Measurements from ENCODE around the gene MCAM. TPM values are rescaled to one million over a fixed set of nuclear protein-coding genes. Genes with fewer than 3 reads are reported as not detected.

Gene MCAM
- total and polyA plus RNA-seq, 2 of the 8 experiments (the other 6 are each of a cell fraction or from before 2014, with no cell fraction given): 22.4 to 32.2 TPM

GRCh38 chr11:119332111-119332765, 15.3 kb upstream of the MCAM start:
- POLR2A ChIA-PET (ENCODE audit: partially characterized antibody): interaction anchor here (1.1 to 3.9 kb wide), 2 partner anchors 10 to 17 kb away, joined by 4 to 15 read pairs; no protein-coding TSS in a partner anchor
- Histone ChIP-seq H3K4me1 (replicated peaks in 1 of 4; ENCODE audit: control insufficient read depth in 3 of 4, insufficient read depth in 4 of 4, low read length in 3 of 4) (peaks cover 0 to 10% (median 8%) of the 10 kb centered on the region in 4 experiments; a peak in 6 of 7 replicates), H3K4me2 (ENCODE audit: insufficient read depth in 1 of 2, low read depth in 2 of 2, low read length in 2 of 2) (no peak overlapping the region)

More at GRCh38 chr11:119332111-119332765, 15.3 kb upstream of the MCAM start:
- H2BK12ac ChIP-seq (ENCODE audit: low read depth, low read length): peak overlapping the region; percentile 96; the same call in 1 of the 2 replicates
- no peak overlapping the region for H4K5ac ChIP-seq (ENCODE audit: insufficient read length, low read depth, low read length)
- H3K27me3 ChIP-seq (replicated peaks in 1 of 4; ENCODE audit: control insufficient read depth in 3 of 4, extremely low read depth in 1 of 4, insufficient read depth in 3 of 4, low read length in 3 of 4): no peaks in the 10 kb centered on the region
- H3K14ac ChIP-seq (ENCODE audit: insufficient read length): no peak overlapping the region
- no peak overlapping the region for H3K4me3 ChIP-seq (ENCODE audit: extremely low read depth in 1 of 4, insufficient read depth in 2 of 4, low read depth in 3 of 4, low read length in 4 of 4)
- no peak overlapping the region for H4K91ac ChIP-seq (replicated peaks; ENCODE audit: insufficient read length, low read length)
- no peak overlapping the region for H2BK20ac ChIP-seq (ENCODE audit: low read length)
- H3K23me2 ChIP-seq (ENCODE audit: low read depth, low read length): peaks cover 4% of the 10 kb centered on the region; the same call in 1 of the 2 replicates
- H2BK15ac ChIP-seq (ENCODE audit: low read length): no peak overlapping the region
- peaks cover 12% of the 10 kb centered on the region for H3K79me1 ChIP-seq (ENCODE audit: low read depth, low read length)
- no peak overlapping the region for H2BK5ac ChIP-seq (ENCODE audit: low read depth, low read length)
- DNase-seq (ENCODE audit: low read depth in 1 of 2, low spot score in 2 of 2) (no peak), FAIRE-seq (no peak)
- 77% methylated on average over 4 of the region's 4 CpGs; no CpG with 5 or more reads in 1 of the 2 experiments for WGBS, 2 experiments (ENCODE audit: extremely low coverage in 1 of 2, insufficient coverage in 1 of 2, insufficient read length in 1 of 2, insufficient replicate concordance in 2 of 2, low coverage in 1 of 2, low lambda C conversion rate in 2 of 2, missing lambda C conversion rate in 1 of 2)
- H3K27ac ChIP-seq (ENCODE audit: low read depth, low read length): no peak overlapping the region
- CTCF ChIA-PET (ENCODE audit: partially characterized antibody): interaction anchor here (1.0 to 20.0 kb wide), 4 partner anchors 11 to 49 kb away, joined by 3 to 415 read pairs (median 4); partner anchors contain the start of gene MCAM
- H3K18ac ChIP-seq (ENCODE audit: extremely low read depth, low read length): no peak overlapping the region
- no peak overlapping the region for H3K56ac ChIP-seq (replicated peaks; ENCODE audit: insufficient read length, low read depth, low read length)
- no peak overlapping the region for H2AK5ac ChIP-seq (ENCODE audit: low read depth, low read length)
- H2BK120ac ChIP-seq (replicated peaks; ENCODE audit: low read depth, low read length): no peak overlapping the region
- H3K9me3 ChIP-seq (ENCODE audit: insufficient read depth in 2 of 2, low read depth in 1 of 2, low read length in 1 of 2): no peaks in the 10 kb centered on the region
- H3K79me2 ChIP-seq (ENCODE audit: control insufficient read depth in 1 of 2, insufficient read depth in 2 of 2, low read length in 2 of 2): peaks cover 5 to 26% of the 10 kb centered on the region in 2 experiments; a peak in 3 of 4 replicates
- H4K20me1 ChIP-seq (replicated peaks in 1 of 2; ENCODE audit: control insufficient read depth in 1 of 2, insufficient read depth in 2 of 2, low read length in 2 of 2): peaks cover 0 to 7% of the 10 kb centered on the region in 2 experiments
- 0 out of 2 replicates have a peak overlapping the region, but pooled peaks have one; percentile 45 for H2AFZ ChIP-seq (ENCODE audit: low read length)
- TF ChIP-seq MAFK (IDR thresholded peaks at IDR 0.05; ENCODE audit: low read depth, low read length): no peak
- no peak for TF ChIP-seq SIRT6 (IDR thresholded peaks at IDR 0.05; ENCODE audit: low read length)
- no peak for TF ChIP-seq POLR2A (IDR thresholded peaks at IDR 0.05; ENCODE audit: control extremely low read depth in 1 of 2, low read depth in 2 of 2, low read length in 2 of 2)
- no peak for TF ChIP-seq ASH2L (IDR thresholded peaks at IDR 0.05; ENCODE audit: low read length)
- H3K9ac ChIP-seq (replicated peaks in 1 of 4; ENCODE audit: extremely low read depth in 1 of 4, low read depth in 3 of 4, low read length in 3 of 4): no peak overlapping the region
- no peak overlapping the region for H4K8ac ChIP-seq (ENCODE audit: extremely low read depth, insufficient read depth, low read length)
- peaks cover 0 to 6% (median 2%) of the 10 kb centered on the region in 4 experiments; a peak in 1 of 8 replicates for H3K36me3 ChIP-seq (ENCODE audit: control insufficient read depth in 2 of 4, insufficient read depth in 4 of 4, low read length in 3 of 4)
- H3K4ac ChIP-seq (replicated peaks; ENCODE audit: insufficient read length, low read depth, low read length): no peak overlapping the region
- H3K23ac ChIP-seq (ENCODE audit: insufficient read length): no peak overlapping the region
